HEK293 (cell line): ENCODE data around the gene DLX6.

ENCODE experiments used
- CTCF ChIA-PET: fragments of 350-600 bp; formaldehyde crosslinking; extraction: SDS; loops from one replicate; lab custom pipeline; 2021; ENCODE audit warnings: antibody characterized with exemption; lab: Yijun Ruan, JAX
- POLR2A ChIA-PET: fragments of 300-600 bp; formaldehyde crosslinking; extraction: SDS; loops from one replicate; lab custom pipeline; 2020; ENCODE audit warnings: antibody characterized with exemption, inconsistent platforms; lab: Yijun Ruan, JAX
- H3K27ac ChIP-seq: fragments of 200-500 bp; sonication (Bioruptor generic); 2 replicates; pipeline ENCODE4 v1.5.1; 2014; ENCODE audit warnings: low read depth, low read length, control low read depth, inconsistent platforms; ENCODE audit errors: extremely low read depth
- H3K36me3 ChIP-seq, 2 experiments: fragments of 200-500 bp in 1 of 2; sonication (Bioruptor generic) in 1 of 2; 1 replicate in 1 of 2; 2 replicates in 1 of 2; pipeline ENCODE4 v1.5.1; 2014 to 2017; ENCODE audit warnings: inconsistent platforms in 2 of 2, low read length in 2 of 2; ENCODE audit not compliant: control insufficient read depth in 2 of 2, insufficient read depth in 1 of 2
- H3K4me1 ChIP-seq: fragments of 200-500 bp; sonication (Bioruptor generic); 2 replicates; pipeline ENCODE4 v1.5.1; 2014; ENCODE audit warnings: mild to moderate bottlenecking, low read length, inconsistent platforms; ENCODE audit not compliant: control insufficient read depth, insufficient read depth
- H3K4me3 ChIP-seq: 2 replicates; pipeline ENCODE4 v1.5.1; 2011; ENCODE audit warnings: low read depth, mild to moderate bottlenecking, control low read depth, low read length, moderate library complexity
- H3K9me3 ChIP-seq: fragments of 200-500 bp; sonication (Bioruptor generic); 2 replicates; pipeline ENCODE4 v1.5.1; 2014; ENCODE audit warnings: low read depth, low read length, inconsistent platforms; ENCODE audit not compliant: control insufficient read depth, insufficient read depth
- GFI1B ChIP-seq: fragments of 450-650 bp; formaldehyde crosslinking; IDR thresholded peaks from 2 replicates; pipeline ENCODE4 v1.5.1; 2016; ENCODE audit warnings: missing biosample characterization, missing genetic modification characterization
- MYNN ChIP-seq: fragments of 450-650 bp; formaldehyde crosslinking; IDR thresholded peaks from 2 replicates; pipeline ENCODE4 v1.5.1; 2016; ENCODE audit warnings: missing biosample characterization, missing genetic modification characterization, borderline replicate concordance
- OSR2 ChIP-seq: fragments of 450-650 bp; formaldehyde crosslinking; IDR thresholded peaks from 2 replicates; pipeline ENCODE4 v1.5.1; 2016; ENCODE audit warnings: missing biosample characterization, missing genetic modification characterization
- ZBTB26 ChIP-seq: fragments of 450-650 bp; formaldehyde crosslinking; optimal IDR thresholded peaks from 2 replicates; pipeline ENCODE3; 2016; ENCODE audit warnings: missing biosample characterization, mild to moderate bottlenecking, missing genetic modification characterization
- ZNF140 ChIP-seq: fragments of 450-650 bp; formaldehyde crosslinking; IDR thresholded peaks from 2 replicates; pipeline ENCODE4 v1.5.1; 2016; ENCODE audit warnings: missing biosample characterization, missing genetic modification characterization
- ZNF148 ChIP-seq: fragments of 450-650 bp; formaldehyde crosslinking; IDR thresholded peaks from 2 replicates; pipeline ENCODE4 v1.5.0; 2017; ENCODE audit warnings: missing biosample characterization, missing genetic modification characterization, borderline replicate concordance
- ZNF169 ChIP-seq: fragments of 450-650 bp; formaldehyde crosslinking; IDR thresholded peaks from 2 replicates; pipeline ENCODE4 v1.5.1; 2016; ENCODE audit warnings: missing biosample characterization, missing genetic modification characterization
- ZNF214 ChIP-seq: fragments of 450-650 bp; formaldehyde crosslinking; IDR thresholded peaks from 2 replicates; pipeline ENCODE4 v1.5.1; 2017; ENCODE audit warnings: missing biosample characterization, mild to moderate bottlenecking, missing genetic modification characterization, borderline replicate concordance
- ZNF221 ChIP-seq: fragments of 450-650 bp; formaldehyde crosslinking; IDR thresholded peaks from 2 replicates; pipeline ENCODE4 v1.5.1; 2017; ENCODE audit warnings: missing biosample characterization, missing genetic modification characterization, borderline replicate concordance
- ZNF239 ChIP-seq: fragments of 450-650 bp; formaldehyde crosslinking; IDR thresholded peaks from 2 replicates; pipeline ENCODE4 v1.5.1; 2016; ENCODE audit warnings: missing biosample characterization, missing genetic modification characterization
- ZNF26 ChIP-seq: fragments of 450-650 bp; formaldehyde crosslinking; IDR thresholded peaks from 2 replicates; pipeline ENCODE4 v1.5.1; 2016; ENCODE audit warnings: missing biosample characterization, missing genetic modification characterization
- ZNF558 ChIP-seq: fragments of 450-650 bp; formaldehyde crosslinking; IDR thresholded peaks from 2 replicates; pipeline ENCODE4 v1.5.1; 2016; ENCODE audit warnings: missing biosample characterization, missing genetic modification characterization
- ZNF621 ChIP-seq: fragments of 450-650 bp; formaldehyde crosslinking; IDR thresholded peaks from 2 replicates; pipeline ENCODE4 v1.5.1; 2017; ENCODE audit warnings: missing biosample characterization, missing genetic modification characterization
- ZNF654 ChIP-seq: fragments of 450-650 bp; formaldehyde crosslinking; IDR thresholded peaks from 2 replicates; pipeline ENCODE4 v1.5.1; 2016; ENCODE audit warnings: low read depth, missing biosample characterization, missing genetic modification characterization
- ZNF768 ChIP-seq: fragments of 450-650 bp; formaldehyde crosslinking; IDR thresholded peaks from 2 replicates; pipeline ENCODE4 v1.5.1; 2018; ENCODE audit warnings: missing biosample characterization, mild to moderate bottlenecking, missing genetic modification characterization
- ZNF777 ChIP-seq: fragments of 450-650 bp; formaldehyde crosslinking; IDR thresholded peaks from 2 replicates; pipeline ENCODE4 v1.5.1; 2017; ENCODE audit warnings: missing biosample characterization, missing genetic modification characterization, borderline replicate concordance
- ZXDB ChIP-seq: fragments of 450-650 bp; formaldehyde crosslinking; IDR thresholded peaks from 2 replicates; pipeline ENCODE4 v1.5.1; 2016; ENCODE audit warnings: missing biosample characterization, missing genetic modification characterization
- TF ChIP-seq, protein P1 (sequence below): fragments of 450-650 bp; formaldehyde crosslinking; IDR thresholded peaks from 2 replicates; pipeline ENCODE4 v1.5.1; 2016; ENCODE audit warnings: missing biosample characterization, missing genetic modification characterization
- TF ChIP-seq, protein P2 (sequence below): fragments of 450-650 bp; formaldehyde crosslinking; IDR thresholded peaks from 2 replicates; pipeline ENCODE4 v1.5.1; 2016; ENCODE audit warnings: missing biosample characterization, missing genetic modification characterization

DLX6 gene

DNA sequence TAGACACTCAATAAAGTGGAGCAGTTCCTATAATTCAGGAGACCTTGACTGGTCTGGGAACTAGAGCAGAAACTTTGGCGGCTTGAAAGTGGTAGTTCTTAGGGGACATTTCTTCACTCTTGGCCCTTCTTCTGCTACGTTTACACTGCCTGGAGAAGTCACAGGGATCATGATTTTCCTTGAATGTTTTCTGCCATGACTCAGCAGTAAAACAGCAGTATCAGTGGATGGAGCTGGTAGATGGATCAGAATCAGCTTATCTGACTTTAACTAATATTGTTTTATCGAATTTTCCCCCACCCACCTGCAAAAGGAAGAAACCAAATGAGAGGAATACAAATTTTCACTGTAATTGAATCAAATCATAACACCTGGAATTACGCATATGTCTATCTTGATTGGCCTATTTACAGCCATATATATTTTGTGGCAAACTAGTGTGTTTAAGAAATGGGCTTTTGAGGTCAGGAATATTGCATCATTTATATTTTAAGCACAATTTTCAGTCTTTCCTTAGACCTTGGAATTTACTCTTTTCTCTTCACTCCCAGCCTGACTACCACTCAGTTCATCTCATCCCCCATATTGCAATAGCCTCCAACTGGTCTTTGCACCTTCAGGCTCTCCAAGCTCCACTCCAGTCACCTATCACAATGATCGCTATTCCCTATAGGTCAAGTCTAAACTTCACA lies 34.2 kb downstream of the DLX6 start (continued):
- TF ChIP-seq, protein P1, sequence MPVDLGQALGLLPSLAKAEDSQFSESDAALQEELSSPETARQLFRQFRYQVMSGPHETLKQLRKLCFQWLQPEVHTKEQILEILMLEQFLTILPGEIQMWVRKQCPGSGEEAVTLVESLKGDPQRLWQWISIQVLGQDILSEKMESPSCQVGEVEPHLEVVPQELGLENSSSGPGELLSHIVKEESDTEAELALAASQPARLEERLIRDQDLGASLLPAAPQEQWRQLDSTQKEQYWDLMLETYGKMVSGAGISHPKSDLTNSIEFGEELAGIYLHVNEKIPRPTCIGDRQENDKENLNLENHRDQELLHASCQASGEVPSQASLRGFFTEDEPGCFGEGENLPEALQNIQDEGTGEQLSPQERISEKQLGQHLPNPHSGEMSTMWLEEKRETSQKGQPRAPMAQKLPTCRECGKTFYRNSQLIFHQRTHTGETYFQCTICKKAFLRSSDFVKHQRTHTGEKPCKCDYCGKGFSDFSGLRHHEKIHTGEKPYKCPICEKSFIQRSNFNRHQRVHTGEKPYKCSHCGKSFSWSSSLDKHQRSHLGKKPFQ, result no peak
- TF ChIP-seq ZBTB26 (tag by site-specific recombination) (no peak), ZNF768 (no peak), OSR2 (tag by site-specific recombination) (no peak), ZNF148 (tag by site-specific recombination) (no peak), GFI1B (no peak), ZNF621 (tag by site-specific recombination) (no peak), ZNF214 (tag by site-specific recombination) (no peak), ZNF239 (tag by site-specific recombination) (no peak), ZNF777 (no peak)

- Histone ChIP-seq H3K4me1 (no peaks in the 10 kb centered on the region), H3K4me3 (no peak overlapping the region), H3K9me3 (no peaks in the 10 kb centered on the region), H3K27ac (no peak overlapping the region), H3K36me3 (no peaks in the 10 kb centered on the region)
- ChIA-PET POLR2A (no interaction called here), CTCF (interaction anchor here (1.6 kb wide), 1 partner anchor 21 kb away, joined by 5 read pairs; no protein-coding TSS in a partner anchor)
- TF ChIP-seq ZNF169 (no peak), ZXDB (no peak), ZNF654 (no peak), ZNF140 (no peak), ZNF558 (tag by site-specific recombination) (no peak), ZNF621 (tag by site-specific recombination) (no peak), MYNN (tag by site-specific recombination) (no peak), ZNF26 (tag by site-specific recombination) (no peak), ZNF221 (tag by site-specific recombination) (no peak)
- TF ChIP-seq, protein P2, sequence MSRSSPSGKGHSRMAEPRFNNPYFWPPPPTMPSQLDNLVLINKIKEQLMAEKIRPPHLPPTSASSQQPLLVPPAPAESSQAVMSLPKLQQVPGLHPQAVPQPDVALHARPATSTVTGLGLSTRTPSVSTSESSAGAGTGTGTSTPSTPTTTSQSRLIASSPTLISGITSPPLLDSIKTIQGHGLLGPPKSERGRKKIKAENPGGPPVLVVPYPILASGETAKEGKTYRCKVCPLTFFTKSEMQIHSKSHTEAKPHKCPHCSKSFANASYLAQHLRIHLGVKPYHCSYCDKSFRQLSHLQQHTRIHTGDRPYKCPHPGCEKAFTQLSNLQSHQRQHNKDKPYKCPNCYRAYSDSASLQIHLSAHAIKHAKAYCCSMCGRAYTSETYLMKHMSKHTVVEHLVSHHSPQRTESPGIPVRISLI, result no peak
Observed at GRCh38 chr7:97043281-97043680, 37.9 kb downstream of the DLX6 start.
